IPS DF 4.7 (cell line): ENCODE data around the gene AIG1.
"Not testable (repeated sequence)": the region's sequence is repeated elsewhere in the genome, so short reads cannot be mapped to it uniquely, and the experiment has no call there.

ENCODE experiments used
- DNase-seq: peaks from one replicate; pipeline ENCODE4 v3.0.0-alpha.2; 2013; ENCODE audit warnings: low spot score; ENCODE audit errors: extremely low read depth

AIG1 gene

GRCh38 chr6:143125864-143126573 lies 65.3 kb downstream of the AIG1 start:
- DNase-seq = no peak

GRCh38 chr6:143126574-143126941 lies 65.9 kb downstream of the AIG1 start:
- DNase-seq = no peak

GRCh38 chr6:143127941-143128680 lies 67.4 kb downstream of the AIG1 start:
- no peak for DNase-seq

- no peak for DNase-seq
Observed at GRCh38 chr6:143128681-143129015, 68.0 kb downstream of the AIG1 start.

GRCh38 chr6:143130928-143131327 lies 70.2 kb downstream of the AIG1 start:
- no peak for DNase-seq

GRCh38 chr6:143135325-143135724 lies 74.6 kb downstream of the AIG1 start:
- no peak for DNase-seq

- no peak for DNase-seq
Observed at GRCh38 chr6:143135797-143136561, 75.3 kb downstream of the AIG1 start.

DNA sequence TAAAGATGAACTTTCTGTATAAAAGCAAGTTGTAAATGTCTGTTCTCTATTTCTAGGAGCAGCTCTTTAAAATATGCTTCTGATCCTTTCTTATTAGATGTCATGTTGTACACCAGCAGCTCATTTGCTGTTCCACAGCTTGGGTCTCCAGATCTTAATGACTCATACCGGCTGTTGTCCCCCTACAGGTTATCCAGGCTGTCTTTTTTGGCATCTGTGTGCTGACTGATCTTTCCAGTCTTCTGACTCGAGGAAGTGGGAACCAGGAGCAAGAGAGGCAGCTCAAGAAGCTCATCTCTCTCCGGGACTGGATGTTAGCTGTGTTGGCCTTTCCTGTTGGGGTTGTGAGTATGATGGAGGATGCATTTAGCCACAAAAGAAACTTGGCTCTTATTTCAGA lies 76.0 kb downstream of the AIG1 start:
- DNase-seq = no peak

DNA sequence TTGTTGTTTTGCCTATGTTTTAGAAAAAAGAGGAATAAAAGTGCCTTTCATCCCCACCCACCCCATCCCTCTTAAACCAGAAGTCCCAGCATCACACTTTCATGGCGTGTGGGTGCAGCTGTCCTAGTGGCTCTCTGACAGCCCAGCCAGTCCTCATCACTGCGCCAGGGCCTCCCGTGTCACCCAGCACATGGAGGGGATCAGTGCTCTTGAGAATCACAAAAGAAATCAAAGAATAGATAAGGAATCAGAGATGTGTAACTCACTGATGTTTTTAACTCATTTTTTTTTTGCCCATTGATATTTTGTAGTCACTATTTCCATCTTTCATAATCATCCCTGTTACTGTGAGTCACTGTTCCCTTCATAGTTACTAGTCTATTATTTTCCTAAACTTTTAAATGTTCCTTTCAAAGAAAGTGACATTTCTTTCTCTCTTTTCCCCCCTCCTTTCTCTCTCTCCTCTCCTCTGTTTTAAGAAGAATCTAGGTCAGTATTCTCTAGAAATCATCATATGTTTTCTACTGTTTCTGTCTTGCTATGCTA lies 78.6 kb downstream of the AIG1 start:
- DNase-seq = no peak

DNA sequence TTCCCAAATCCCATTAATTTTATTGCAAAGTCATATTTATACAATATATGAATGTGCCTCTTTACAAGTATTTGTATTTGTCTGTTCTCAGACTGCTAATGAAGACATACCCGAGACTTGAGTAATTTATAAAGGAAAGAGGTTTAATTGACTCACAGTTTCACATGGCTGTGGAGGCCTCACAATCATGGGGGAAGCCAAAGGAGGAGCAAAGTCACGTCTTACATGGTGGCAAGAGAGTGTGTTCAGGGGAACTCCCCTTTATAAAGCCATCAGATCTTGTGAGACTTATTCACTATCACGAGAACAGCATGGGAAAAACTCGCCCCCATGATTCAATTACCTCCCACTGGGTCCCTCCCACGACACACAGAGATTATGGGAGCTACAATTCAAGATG lies 79.2 kb downstream of the AIG1 start:
- DNase-seq = not testable (repeated sequence)

DNA sequence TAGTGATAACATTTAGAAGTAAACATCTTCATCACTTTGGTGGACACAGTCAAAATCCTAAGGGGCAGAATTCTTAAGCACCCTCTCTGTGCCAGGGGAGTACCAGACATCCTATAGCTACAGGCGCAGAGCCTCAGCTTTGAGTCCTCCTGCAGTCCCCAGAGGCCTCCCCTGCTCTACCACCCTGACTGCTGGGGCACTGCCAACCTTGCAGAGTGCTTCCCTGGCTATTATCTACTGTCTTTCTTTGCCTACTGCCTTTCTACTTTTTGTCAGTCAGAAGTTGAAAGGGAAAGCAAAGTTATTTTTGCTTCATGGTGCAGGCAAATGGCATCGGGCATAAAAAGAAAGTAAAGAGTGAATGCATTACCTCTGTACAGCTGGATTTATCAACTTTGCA lies 80.1 kb downstream of the AIG1 start:
- DNase-seq = no peak

- DNase-seq = no peak
Observed at GRCh38 chr6:143141442-143141841, 80.8 kb downstream of the AIG1 start.

DNA sequence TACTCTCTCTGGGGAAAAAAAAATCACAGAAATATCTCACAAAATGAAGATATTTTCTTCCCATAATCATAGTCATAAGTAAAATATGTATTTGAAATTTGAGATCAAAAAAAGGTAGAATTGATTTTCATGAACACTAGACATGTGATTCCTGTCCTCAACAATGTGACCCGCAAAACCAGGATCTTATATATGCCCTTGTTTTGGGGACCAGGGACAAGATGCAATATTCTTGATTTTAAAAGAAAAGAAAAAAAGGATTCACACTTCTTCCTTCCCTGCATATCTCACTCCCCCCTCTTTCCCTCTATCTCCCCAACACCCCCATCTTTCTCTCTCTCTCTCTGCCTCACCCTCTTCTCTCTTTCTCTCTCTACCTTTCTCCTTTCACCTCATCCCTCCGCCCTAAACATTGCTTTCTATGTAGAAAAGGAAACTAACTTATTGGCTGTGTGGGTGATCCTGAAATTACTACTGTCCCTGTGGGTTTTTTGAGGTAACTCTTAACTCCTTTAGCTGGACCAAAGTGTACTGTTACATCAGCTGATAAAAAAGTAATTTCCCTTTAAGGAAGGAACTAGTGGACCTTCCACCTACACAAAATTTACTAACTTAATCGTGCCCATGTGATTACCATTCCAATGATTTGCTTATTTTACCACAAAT lies 85.6 kb downstream of the AIG1 start:
- DNase-seq = no peak

- no peak for DNase-seq
Observed at GRCh38 chr6:143149771-143150170, 89.1 kb downstream of the AIG1 start.

- no peak for DNase-seq
Observed at GRCh38 chr6:143150281-143150680, 89.6 kb downstream of the AIG1 start.

DNA sequence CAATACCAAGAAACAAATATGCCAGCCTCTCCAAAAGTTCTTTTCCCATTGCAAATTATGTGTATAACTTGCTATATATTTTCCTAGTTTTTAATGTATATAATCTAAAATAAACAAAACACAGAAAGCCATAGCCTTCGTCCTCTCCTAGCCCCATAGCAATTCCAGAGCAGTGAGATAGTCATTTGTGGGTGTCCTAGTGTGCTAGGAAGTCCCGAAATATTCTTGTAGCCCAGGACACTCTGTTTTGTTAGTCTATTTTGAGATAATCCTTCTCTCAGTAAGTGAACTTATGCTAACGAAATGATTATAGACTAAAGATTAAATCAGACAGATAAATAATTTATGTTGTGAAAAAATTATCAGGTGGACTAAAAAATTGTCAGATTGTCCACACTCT lies 90.7 kb downstream of the AIG1 start:
- no peak for DNase-seq

DNA sequence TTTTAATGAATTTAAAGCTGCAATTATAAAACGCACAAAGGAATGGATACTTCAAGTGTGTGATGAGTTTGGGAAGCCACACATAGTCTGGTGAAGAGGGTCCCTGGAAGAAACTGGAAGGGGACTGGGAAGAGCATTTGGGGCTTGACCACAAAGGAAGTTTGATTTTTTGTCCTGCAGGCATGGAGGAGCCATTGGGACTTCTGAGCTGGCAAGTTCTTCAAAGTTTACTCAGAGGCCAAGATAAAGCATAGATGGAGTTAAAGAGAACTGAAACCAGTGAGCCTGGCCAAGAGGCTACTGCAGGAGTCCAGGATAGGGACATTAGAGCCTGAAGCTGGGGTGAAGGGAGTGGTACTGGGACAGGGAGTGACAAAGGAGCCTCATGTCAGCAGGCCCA lies 95.0 kb downstream of the AIG1 start:
- no peak for DNase-seq

DNA sequence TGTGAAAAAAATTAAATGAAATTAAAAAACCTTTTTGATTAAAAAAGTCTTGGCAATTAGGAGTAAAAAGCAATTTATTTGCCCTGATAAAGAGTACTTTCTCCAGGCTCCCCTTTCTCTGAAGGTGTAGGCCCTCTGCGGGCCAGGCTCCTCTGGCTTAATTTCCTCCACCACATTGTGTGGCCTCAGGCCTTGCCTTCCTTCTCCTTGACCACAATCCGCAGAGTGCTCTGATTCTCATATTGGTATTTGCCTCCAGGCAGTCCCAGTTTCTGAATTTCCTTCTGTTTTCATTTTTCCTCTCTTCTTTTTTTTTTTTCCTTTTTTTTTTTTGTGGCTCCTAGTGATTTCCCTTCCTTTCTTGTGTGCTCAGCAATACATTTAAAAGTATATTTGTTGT lies 96.4 kb downstream of the AIG1 start:
- no peak for DNase-seq

- no peak for DNase-seq
Observed at GRCh38 chr6:143158113-143158581, 97.5 kb downstream of the AIG1 start.

DNA sequence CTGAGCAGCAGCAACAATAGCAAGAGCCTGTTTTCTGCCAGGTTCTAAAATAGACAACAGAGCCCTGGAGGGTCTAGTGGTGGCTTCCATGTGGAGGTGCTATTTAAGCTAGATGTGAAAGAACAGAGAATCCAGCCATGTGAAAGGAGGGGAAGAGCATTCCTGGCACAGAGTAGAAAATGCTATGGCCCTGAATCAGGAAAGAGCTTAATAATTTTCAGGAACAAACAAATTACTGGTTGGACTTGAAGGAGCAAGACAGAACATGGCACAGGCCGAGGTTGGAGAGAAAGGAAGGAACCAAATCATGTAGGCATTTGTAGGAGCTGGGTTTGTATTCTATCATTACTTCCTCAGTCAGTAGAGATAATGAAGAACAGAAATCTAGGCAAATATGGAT lies 98.3 kb downstream of the AIG1 start:
- DNase-seq = no peak

- DNase-seq = no peak
Observed at GRCh38 chr6:143160015-143160414, 99.3 kb downstream of the AIG1 start.
